H1 (cell line): ENCODE data around the gene CCL25. TPM values are rescaled to one million over a fixed set of nuclear protein-coding genes. Genes with fewer than 3 reads are reported as not detected.

Experiments
- CBX8 ChIP-seq: fragments of 300-800, 300-1000 bp; sonication (generic); IDR thresholded peaks from 2 replicates; pipeline ENCODE4 v1.7.1; 2016; ENCODE audit warnings: low read depth, low read length, borderline replicate concordance
- CHD7 ChIP-seq: fragments of 300-600 bp; sonication (generic); IDR thresholded peaks from 2 replicates; pipeline ENCODE4 v1.7.1; 2012; ENCODE audit warnings: low read length, moderate library complexity, mild to moderate bottlenecking, inconsistent platforms; ENCODE audit not compliant: insufficient replicate concordance
- EP300 ChIP-seq, 2 experiments: IDR thresholded peaks; 1 replicate in 1 of 2; 2 replicates in 1 of 2; pipeline ENCODE4 v1.6.1; 2011 to 2012; ENCODE audit warnings: low read depth in 2 of 2, low read length in 2 of 2, mild to moderate bottlenecking in 2 of 2, borderline replicate concordance in 1 of 2, inconsistent platforms in 1 of 2, moderate library complexity in 1 of 2
- GTF2F1 ChIP-seq: IDR thresholded peaks from 2 replicates; pipeline ENCODE4 v1.6.1; 2012; ENCODE audit warnings: low read depth, low read length, improper control_type of control experiment, borderline replicate concordance
- JUND ChIP-seq: IDR thresholded peaks from 2 replicates; pipeline ENCODE4 v1.6.1; 2011; ENCODE audit warnings: mild to moderate bottlenecking, improper control_type of control experiment, low read length
- KDM4A ChIP-seq: IDR thresholded peaks from one replicate; pipeline ENCODE4 v1.7.1; 2012; ENCODE audit warnings: low read depth, mild to moderate bottlenecking, moderate library complexity, low read length, inconsistent platforms; ENCODE audit not compliant: severe bottlenecking
- polyA plus RNA-seq, 7 experiments: library from polyadenylated mRNA; depleted of rRNA in 3 of 7; stranded (reverse) in 5 of 7; unstranded in 2 of 7; fragments of >200 nt in 5 of 7; fragments of 200-250 nt in 2 of 7; gene quantifications; 1 replicate in 5 of 7; 2 replicates in 1 of 7; 4 replicates in 1 of 7; pipeline versions ENCODE4 v1.2.1 to v1.2.3, GENCODE V29; 2011 to 2013; ENCODE audit warnings: missing spikeins in 2 of 7, mixed read lengths in 2 of 7
- total RNA-seq: library from RNA; stranded (reverse); fragmentation: NEBNext Ultra II Directional; extraction: Animal tissue kit (Norgen Biotek cat#: 25700); gene quantifications from 2 replicates; pipeline ENCODE4 v1.2.1, GENCODE V29; 2021

The CCL25 gene
- total and polyA plus RNA-seq, 2 of the 8 experiments (the other 6 are each of a cell fraction or from before 2014, with no cell fraction given), result 0.59 TPM; not detected in 1

GRCh38 chr19:8030960-8031359, 21.6 kb upstream of the CCL25 start (continued):
- TF ChIP-seq CHD7 (no peak), CBX8 (no peak), EP300 (IDR thresholded peaks at IDR 0.05; ENCODE audit: borderline replicate concordance in 1 of 2, low read depth in 2 of 2, low read length in 2 of 2) (no peak), KDM4A (no peak), JUND (no peak), GTF2F1 (no peak)
